ENCODE measurements around the gene C15orf61.

GRCh38 chr15:67472957-67473356, 48.0 kb upstream of the C15orf61 start:
- no peak for TF ChIP-seq CBX8 (IDR thresholded peaks at IDR 0.05)
- no peak for TF ChIP-seq ZSCAN20 (CRISPR knock-in tag; IDR thresholded peaks at IDR 0.05)
- no peak for TF ChIP-seq MAX (IDR thresholded peaks at IDR 0.05)
- TF ChIP-seq POLR2A (IDR thresholded peaks at IDR 0.05; ENCODE audit: low read length): no peak
- TF ChIP-seq RAD21 (conservative IDR thresholded peaks at IDR 0.05 in 1 of 2, IDR thresholded peaks at IDR 0.05 in 1 of 2): no peak
- no peak for TF ChIP-seq EP300 (IDR thresholded peaks at IDR 0.05)
- TF ChIP-seq CTCF (IDR thresholded peaks at IDR 0.05): no peak
- no peak for TF ChIP-seq REST (IDR thresholded peaks at IDR 0.05)
- TF ChIP-seq MYC (IDR thresholded peaks at IDR 0.05; ENCODE audit: borderline replicate concordance, low read length): no peak
- no peak for TF ChIP-seq SREBF2 (IDR thresholded peaks at IDR 0.05)
